HG03025 (cell line): Measurements from ENCODE around the gene TDRD12.
"Not testable (repeated sequence)": the region's sequence is repeated elsewhere in the genome, so short reads cannot be mapped to it uniquely, and the experiment has no call there.

Experiments
- ATAC-seq: cut with Tn5 transposase; IDR thresholded peaks from one replicate; pipeline ENCODE4 v1.9.1; 2021; ENCODE audit warnings: mild to moderate bottlenecking, moderate library complexity; ENCODE audit not compliant: unreplicated experiment, low FRiP score

TDRD12 gene

GRCh38 chr19:32863841-32864240 is 144.3 kb downstream of the TDRD12 start:
- ATAC-seq = no peak

GRCh38 chr19:32864318-32865007 is 144.9 kb downstream of the TDRD12 start:
- no peak for ATAC-seq

DNA sequence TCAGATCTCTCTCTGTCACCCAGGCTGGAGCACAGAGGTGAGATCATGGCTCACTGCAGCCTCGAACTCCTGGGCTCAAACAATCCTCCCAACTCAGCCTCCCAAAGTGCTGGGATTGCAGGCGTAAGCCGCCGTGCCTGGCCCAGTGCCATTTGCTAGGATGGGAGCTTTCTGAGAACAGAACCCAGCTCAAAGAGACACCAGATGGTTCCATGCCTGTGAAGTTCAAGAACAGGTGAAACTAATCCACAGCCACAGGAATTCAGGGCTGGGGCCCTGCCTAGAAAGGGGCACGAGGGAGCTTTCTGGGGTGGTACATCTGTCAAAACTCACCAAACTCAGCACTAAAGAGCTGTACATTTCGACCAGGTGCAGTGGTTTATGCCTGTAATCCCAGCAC is 145.8 kb downstream of the TDRD12 start:
- no peak for ATAC-seq

GRCh38 chr19:32866061-32866460 is 146.5 kb downstream of the TDRD12 start:
- no peak for ATAC-seq

GRCh38 chr19:32866564-32867265 is 147.1 kb downstream of the TDRD12 start:
- ATAC-seq = no peak

DNA sequence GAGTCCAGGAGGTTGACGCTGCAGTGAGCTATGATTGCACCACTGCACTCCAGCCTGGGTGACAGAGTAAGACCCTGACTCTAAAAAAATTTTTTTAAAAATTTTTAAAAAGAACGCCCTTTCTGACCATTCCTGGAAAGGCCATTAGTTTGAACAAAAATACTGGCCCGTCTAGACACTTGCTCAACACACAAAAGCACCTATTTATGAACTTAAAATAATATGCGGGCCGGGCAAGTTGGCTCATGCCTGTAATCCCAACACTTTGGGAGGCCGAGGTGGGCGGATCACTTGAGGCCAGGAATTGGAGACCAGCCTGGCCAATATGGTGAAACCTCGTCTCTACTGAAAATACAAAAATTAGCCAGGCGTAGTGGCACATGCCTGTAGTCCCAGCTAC is 147.9 kb downstream of the TDRD12 start:
- ATAC-seq = not testable (repeated sequence)

- no peak for ATAC-seq
These were observed 148.8 kb downstream of the TDRD12 start for GRCh38 chr19:32868206-32868950.

DNA sequence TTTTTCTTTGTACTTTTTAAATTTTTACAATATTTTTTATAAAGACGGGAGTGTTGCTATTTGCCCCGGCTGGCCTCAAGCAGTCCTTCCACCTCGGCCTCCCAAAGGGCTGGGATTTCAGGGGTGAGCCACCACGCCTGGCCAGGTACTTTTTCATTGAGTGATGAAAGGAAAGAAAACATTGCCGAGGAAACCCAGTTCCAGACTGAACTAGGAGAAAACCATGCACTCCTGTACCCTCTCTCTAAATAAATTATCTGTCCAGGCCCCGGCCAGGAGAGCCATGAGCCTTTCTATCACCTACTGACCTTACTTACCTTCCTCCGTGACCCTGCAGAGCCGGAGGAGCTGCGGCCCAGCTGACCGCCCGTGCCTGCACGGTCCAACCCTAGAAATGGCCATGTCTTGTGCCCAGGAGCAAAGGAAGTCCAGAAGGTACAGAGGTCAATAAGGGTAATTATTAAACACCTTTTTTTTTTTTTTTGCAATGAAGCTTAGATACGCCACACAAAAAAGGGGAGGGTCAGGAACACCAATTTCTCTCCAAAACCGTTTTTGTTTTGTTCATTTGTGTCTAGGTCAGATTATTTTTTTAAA is 149.9 kb downstream of the TDRD12 start, which contains the start of gene SLC7A9:
TSS of gene SLC7A9 (minus strand) at position 399 of the 597 bp plus-strand sequence. CDS start 1,233 bp downstream, outside the sequence.
- ATAC-seq = no peak

DNA sequence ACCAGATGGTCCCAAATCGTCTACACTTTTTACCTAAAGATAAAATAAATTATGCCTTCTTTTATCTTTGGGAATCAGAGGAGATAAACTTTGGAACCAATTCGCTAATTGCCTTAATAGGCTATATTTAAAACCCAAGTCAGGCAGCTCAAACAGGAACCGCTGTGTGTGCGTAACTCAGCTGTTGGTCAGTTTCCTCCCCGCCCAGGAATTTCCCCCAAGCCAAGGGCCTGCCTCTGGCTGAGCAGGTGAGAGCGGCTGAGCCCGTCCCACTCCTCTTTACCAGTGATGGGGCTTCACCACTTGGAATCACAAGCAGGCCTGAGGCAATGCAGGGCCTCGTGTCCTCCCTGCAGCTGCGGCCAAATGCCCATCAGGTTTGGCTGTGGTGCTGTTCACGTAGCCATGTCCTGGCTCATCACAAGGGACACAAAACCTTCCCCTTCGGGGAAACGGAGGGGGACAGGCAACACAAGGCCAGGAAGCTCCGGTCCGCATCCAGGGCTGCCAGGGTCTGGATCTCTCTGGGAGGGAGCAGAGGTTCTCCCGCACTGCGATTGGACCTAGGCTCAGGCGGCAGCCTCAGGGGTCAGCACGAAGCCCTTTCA is 150.5 kb downstream of the TDRD12 start:
- no peak for ATAC-seq

DNA sequence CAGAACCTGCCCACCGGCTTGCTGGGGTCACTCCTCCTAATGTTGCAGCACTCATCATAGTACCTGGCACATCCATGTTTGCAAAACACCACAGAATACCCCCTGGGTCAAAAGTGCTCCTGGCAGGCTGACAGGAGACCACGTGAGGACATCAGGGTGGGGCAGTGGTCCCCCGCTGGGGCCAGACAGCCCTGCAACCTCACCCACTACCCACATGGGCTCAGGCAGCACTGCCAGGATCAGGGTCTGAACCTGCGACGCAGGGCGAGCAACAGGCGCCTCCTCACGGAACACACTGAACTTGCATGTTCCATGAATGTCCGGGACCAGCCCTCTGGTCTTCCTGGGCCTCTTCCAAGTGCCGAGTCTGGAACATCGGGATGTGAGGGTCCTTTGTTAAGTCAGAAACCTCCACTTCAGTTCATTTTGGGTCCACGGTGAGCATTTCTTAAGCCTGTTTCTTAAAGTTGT is 151.4 kb downstream of the TDRD12 start:
- ATAC-seq = no peak

DNA sequence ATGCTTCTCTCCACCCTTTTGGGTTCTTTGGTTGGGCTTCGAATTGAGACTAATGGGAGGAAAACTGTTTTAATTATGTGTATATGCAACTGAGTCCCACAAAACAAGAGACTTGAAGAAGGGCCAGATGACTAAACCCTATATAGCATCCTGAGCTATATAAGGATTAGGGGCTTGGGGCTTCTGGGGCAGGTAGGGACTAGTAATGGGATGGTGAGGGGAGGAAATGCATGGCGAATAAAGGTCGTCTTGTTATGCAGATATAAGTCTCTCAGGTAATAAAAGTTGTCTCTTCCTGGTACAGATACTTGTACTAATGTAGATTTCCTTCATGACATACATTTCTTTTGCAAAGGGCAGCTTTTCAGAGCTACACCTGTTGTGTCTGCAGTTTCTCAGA is 152.8 kb downstream of the TDRD12 start:
- no peak for ATAC-seq

- ATAC-seq = no peak
These were observed 153.8 kb downstream of the TDRD12 start for GRCh38 chr19:32873247-32873959.

DNA sequence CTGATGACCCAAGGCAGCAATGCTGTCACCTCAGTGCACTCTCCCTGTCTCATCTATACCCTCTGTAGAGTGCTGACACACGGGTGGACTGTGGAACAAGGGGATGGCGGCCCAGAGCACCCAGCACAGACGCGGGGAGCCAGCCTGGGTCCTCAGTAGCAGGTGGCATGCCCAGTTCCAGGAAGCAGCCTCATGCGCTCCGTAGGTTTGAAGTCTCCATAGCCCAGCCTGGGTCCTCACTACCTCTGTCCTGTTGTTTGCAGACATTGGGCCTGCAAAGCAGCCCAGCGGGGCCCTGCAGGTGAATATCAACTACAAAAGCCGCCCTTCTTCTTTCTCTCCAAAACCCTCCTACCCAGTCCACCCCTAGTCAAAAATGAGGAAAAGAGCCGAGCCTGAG is 155.0 kb downstream of the TDRD12 start:
- ATAC-seq = no peak

- ATAC-seq = no peak
These were observed 155.9 kb downstream of the TDRD12 start for GRCh38 chr19:32875428-32875827.

GRCh38 chr19:32876236-32876918 is 156.8 kb downstream of the TDRD12 start:
- no peak for ATAC-seq

DNA sequence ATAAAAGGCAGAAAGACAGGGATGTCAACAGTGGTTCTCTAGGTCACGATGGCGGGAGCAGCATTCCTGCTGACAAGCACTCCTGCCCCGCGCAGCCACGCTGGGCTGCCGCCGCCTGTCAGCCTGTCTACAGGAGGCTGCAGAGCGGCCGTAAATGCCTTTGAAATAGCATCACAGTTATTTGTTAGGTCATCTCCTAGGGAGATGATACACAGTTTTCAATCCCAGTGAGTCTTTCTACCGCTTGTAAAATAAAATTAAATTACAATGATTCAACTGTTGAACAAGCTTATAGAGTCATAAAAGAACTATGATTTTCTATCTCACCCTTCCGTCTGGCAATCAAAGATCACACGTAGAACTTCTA is 157.3 kb downstream of the TDRD12 start:
- no peak for ATAC-seq
